Cardiac fibroblast (primary cell): ENCODE results near the gene ALX3.

Experiments
- DNase-seq, 2 donors: peaks; one replicate each; pipeline versions ENCODE4 v3.0.0 to v3.0.0-alpha.2; 2010; ENCODE audit warnings: low read depth in 2 of 2
- H3K4me3 ChIP-seq, 2 donors: replicated peaks in 1 of 2; 1 replicate in 1 of 2; 2 replicates in 1 of 2; pipeline ENCODE4 v1.5.1; 2011; ENCODE audit warnings: low read depth in 2 of 2, low read length in 2 of 2, mild to moderate bottlenecking in 2 of 2, moderate library complexity in 1 of 2
- TF ChIP-seq, protein P1 (sequence below): IDR thresholded peaks from one replicate; pipeline ENCODE4 v1.5.1; 2011; ENCODE audit warnings: low read depth, mild to moderate bottlenecking, low read length, inconsistent platforms

ALX3 gene

DNA sequence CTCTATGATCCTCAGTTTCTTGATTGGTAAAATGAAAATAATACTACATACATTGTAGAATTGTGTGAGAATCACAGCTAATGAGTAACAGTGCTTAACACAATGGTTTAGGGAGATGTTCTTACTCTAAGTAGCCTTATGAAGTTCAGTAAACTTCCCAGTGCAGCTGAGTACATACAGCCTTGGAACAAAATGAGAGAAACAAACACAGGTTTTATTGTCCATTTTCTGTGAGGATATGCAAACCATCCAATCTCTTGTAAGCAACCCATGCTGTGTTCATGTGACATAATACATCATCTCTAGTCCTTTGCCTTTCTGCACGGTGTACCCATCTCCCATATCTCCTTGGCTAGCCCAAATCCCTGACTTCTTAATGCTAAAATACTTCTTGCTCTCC, 50.7 kb downstream of the ALX3 start:
- no peak for DNase-seq
- TF ChIP-seq, protein P1, sequence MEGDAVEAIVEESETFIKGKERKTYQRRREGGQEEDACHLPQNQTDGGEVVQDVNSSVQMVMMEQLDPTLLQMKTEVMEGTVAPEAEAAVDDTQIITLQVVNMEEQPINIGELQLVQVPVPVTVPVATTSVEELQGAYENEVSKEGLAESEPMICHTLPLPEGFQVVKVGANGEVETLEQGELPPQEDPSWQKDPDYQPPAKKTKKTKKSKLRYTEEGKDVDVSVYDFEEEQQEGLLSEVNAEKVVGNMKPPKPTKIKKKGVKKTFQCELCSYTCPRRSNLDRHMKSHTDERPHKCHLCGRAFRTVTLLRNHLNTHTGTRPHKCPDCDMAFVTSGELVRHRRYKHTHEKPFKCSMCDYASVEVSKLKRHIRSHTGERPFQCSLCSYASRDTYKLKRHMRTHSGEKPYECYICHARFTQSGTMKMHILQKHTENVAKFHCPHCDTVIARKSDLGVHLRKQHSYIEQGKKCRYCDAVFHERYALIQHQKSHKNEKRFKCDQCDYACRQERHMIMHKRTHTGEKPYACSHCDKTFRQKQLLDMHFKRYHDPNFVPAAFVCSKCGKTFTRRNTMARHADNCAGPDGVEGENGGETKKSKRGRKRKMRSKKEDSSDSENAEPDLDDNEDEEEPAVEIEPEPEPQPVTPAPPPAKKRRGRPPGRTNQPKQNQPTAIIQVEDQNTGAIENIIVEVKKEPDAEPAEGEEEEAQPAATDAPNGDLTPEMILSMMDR, result no peak
- no peak overlapping the region for H3K4me3 ChIP-seq

DNA sequence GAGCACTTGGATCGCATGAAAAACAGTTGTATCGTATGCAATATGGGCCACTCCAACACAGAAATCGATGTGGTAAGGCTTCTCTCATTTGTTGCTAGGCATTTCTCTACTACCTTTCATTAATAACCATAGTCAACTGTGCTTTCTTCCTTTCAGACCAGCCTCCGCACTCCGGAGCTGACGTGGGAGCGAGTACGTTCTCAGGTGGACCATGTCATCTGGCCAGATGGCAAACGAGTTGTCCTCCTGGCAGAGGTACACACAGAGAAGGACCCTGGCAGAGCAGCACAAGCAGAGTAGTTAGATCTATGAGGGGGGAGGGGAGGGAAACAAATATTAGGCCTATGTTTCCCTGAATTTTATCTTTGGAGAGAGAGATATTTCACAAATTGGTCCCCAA, 52.1 kb downstream of the ALX3 start:
- no peak overlapping the region for H3K4me3 ChIP-seq
- TF ChIP-seq, protein P1, result no peak
- no peak for DNase-seq

DNA sequence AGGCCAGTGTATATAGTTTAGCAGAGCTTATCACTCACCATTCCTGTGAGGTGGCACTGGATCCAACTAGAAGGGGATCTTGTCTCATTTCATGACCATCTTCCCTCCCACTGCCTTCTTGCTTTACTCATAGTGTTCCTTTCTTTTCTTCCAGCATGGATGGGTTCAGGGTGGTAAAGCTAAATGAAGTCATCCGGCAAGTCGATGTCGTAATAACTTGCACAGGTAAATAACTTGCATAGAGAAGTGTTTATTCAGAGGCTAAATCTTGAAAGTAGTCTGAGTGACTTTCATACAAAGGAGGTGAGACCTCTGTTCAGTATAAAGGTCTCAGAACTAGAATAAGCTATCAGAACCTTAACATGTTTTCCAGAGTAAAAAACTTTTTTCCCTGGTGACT, 52.7 kb downstream of the ALX3 start:
- H3K4me3 ChIP-seq, result no peak overlapping the region
- no peak for DNase-seq
- TF ChIP-seq, protein P1, result no peak

DNA sequence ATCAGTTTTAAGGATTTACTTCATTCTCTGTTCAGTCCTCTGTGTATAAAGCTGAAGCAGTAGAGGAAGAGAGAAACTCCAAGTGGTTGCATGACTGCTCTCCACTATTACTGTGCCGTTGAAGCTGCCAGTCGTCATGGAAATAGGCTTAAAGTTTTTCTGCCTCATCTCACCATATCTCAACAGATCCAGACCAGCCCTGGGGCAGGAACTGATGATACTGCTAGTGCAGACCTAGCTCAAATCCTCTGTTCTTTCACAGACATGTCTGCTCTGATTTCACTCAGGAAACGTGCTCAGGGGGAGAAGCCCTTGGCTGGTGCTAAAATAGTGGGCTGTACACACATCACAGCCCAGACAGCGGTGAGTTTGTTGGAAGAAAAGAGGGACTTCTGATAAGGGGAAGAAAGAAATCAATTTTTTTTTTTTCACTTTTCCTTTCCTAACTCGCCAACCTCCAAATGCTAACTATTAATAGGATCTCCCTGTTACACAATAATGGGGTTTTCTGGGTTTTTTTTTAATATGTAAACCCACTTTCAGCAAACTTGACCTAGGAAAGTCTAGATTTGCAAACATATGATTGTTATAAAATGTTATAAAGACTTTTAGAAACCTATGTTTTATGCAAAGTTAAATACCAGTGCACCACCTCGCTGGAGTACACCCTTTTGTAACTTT, 58.2 kb downstream of the ALX3 start:
- no peak for DNase-seq
- TF ChIP-seq, protein P1, result no peak
- no peak overlapping the region for H3K4me3 ChIP-seq

GRCh38 chr1:110011527-110012041, 58.9 kb downstream of the ALX3 start:
- peak; percentile 72 to 80 for DNase-seq
- TF ChIP-seq, protein P1, result peak; percentile 60
- H3K4me3 ChIP-seq, result no peak overlapping the region
